BE2C (cell line): ENCODE measurements around the gene ATP1A4.

Source experiments
- DNase-seq: peaks from one replicate; pipeline ENCODE4 v3.0.0-alpha.2; 2020
- H3K27me3 ChIP-seq: fragments of 250-450 bp; sonication (Bioruptor Pico); 2 replicates; pipeline ENCODE4 v1.5.1; 2020; ENCODE audit warnings: mild to moderate bottlenecking
- H3K36me3 ChIP-seq: fragments of 250-450 bp; sonication (Bioruptor Pico); 2 replicates; pipeline ENCODE4 v1.5.1; 2020; ENCODE audit warnings: mild to moderate bottlenecking
- H3K4me1 ChIP-seq: fragments of 250-450 bp; sonication (Bioruptor Pico); 2 replicates; pipeline ENCODE4 v1.5.1; 2020
- H3K4me3 ChIP-seq: 2 replicates; pipeline ENCODE4 v1.5.1; 2011; ENCODE audit warnings: low read depth, low read length
- H3K9me3 ChIP-seq: fragments of 250-450 bp; sonication (Bioruptor Pico); 2 replicates; pipeline ENCODE4 v1.5.1; 2020
- CTCF ChIP-seq: IDR thresholded peaks from 2 replicates; pipeline ENCODE4 v1.5.1; 2012; ENCODE audit warnings: mild to moderate bottlenecking, low read depth, low read length

ATP1A4 gene

DNA sequence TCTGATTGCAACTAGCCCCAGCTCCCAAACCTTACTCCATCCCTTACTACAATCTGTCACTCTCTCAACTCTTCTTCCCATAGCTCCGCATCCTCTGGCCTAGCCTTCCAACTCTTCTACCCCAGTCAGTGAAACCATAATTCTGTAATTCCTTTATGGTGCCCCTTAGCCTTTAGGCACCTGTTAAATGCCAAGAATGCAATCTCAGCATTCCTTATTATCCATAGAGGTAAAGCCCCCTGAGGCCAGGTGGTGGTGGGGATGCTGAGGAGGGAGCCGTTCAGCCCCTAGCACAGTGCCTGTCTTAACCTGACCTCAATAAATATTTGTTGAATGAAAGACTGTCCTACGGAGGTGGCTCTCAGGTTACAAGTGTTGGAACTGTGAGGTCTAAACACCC lies 21.8 kb upstream of the ATP1A4 start:
- Histone ChIP-seq H3K4me1 (no peaks in the 10 kb centered on the region), H3K36me3 (no peaks in the 10 kb centered on the region)
- TF ChIP-seq CTCF, result no peak

DNA sequence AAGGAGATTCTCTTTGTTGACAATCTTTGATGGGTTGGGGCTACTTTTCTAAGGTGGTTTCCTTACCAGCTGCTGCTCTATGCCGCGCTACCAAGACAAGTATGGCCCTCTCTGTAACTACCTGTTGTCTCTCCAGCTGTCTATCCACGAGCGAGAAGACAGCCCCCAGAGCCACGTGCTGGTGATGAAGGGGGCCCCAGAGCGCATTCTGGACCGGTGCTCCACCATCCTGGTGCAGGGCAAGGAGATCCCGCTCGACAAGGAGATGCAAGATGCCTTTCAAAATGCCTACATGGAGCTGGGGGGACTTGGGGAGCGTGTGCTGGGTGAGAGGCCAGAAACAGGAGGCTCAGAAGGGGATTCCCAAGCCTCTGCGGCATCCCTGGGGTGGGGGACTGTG lies 21.4 kb upstream of the ATP1A4 start:
- H3K27me3 ChIP-seq, result peaks cover 8% of the 10 kb centered on the region
- TF ChIP-seq CTCF, result no peak
- H3K9me3 ChIP-seq, result no peaks in the 10 kb centered on the region
- no peak overlapping the region for H3K4me3 ChIP-seq
- no peaks in the 10 kb centered on the region for H3K36me3 ChIP-seq
- no peaks in the 10 kb centered on the region for H3K4me1 ChIP-seq
- DNase-seq, result no peak

More for the DNA sequence above, 21.8 kb upstream of the ATP1A4 start:
- no peak overlapping the region for H3K4me3 ChIP-seq
- peaks cover 4% of the 10 kb centered on the region for H3K27me3 ChIP-seq
- DNase-seq, result no peak
- H3K9me3 ChIP-seq, result no peaks in the 10 kb centered on the region

DNA sequence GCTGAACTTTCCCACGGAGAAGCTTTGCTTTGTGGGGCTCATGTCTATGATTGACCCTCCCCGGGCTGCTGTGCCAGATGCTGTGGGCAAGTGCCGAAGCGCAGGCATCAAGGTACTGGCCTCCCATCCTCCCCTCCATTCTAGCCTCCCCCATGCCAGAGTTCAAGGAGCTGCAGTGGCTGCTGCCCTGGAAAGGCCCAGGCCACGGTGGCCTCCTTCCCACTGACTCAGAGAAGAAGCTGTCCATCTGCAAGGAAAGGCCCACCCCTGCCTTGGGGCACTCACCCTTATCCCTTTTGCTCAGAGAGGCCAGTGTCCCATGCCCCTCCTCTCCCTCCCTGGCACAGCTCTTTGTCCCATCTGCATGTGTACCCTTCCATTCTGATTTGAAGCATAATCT lies 20.9 kb upstream of the ATP1A4 start:
- no peak for TF ChIP-seq CTCF
- Histone ChIP-seq H3K4me3 (no peak overlapping the region), H3K4me1 (no peaks in the 10 kb centered on the region), H3K27me3 (peaks cover 13% of the 10 kb centered on the region), H3K9me3 (no peaks in the 10 kb centered on the region), H3K36me3 (no peaks in the 10 kb centered on the region)
- no peak for DNase-seq

DNA sequence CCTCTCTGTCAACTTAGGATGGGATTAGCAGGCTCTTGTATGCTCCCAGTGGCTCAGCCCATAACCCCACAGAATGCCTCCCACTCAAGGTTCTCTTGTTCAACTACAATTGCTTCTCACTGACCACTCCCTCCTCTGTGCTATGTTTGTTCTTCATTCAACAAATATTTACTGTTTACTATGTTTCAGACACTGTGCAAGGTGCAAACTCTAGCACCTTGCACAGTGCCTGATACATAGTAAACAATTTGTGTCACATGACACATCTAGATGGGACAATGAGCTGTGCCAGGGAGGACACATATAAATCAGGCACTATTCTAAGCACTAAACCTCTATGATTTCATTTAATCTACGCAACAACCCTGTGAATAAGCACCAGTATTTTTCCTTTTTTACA lies 20.5 kb upstream of the ATP1A4 start:
- TF ChIP-seq CTCF, result no peak
- DNase-seq, result no peak
- H3K4me1 ChIP-seq, result no peaks in the 10 kb centered on the region
- no peaks in the 10 kb centered on the region for H3K9me3 ChIP-seq
- peaks cover 13% of the 10 kb centered on the region for H3K27me3 ChIP-seq
- no peaks in the 10 kb centered on the region for H3K36me3 ChIP-seq
- H3K4me3 ChIP-seq, result no peak overlapping the region

DNA sequence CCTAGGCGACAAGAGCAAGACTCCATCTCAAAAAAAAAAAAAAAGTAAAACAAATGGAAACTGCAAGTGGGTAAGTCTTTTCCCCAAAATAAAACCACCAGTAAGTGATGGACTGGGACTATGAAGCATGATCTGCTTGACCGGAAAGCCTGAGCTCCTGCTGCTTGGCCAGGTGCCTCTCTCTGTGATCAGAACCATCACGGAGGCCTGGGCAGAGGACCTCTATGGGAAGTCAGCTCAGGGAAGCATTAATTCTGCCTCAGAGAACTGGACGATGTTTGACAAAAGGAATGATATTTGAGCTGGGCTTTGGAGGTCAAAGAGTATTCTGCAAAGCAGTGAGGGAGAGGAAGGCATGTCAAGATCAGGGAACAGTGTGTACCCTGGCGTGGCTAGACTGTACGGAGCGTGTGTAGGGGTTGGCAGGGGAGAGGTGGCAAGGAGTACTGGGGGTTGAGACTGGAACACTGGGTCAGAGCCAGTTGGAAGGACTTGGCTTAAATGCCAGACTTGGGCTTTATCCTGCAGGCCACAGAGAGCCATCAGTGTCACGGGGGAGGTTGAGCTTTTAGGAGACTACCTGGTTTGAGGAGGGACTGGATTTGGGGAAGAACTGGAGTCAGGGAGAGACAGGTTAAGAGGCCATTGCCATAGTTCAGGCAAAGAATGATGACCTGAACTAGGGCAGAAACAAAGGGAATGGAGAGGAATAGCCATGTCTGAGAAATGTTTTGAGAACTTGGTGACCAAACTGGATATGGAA lies 19.4 kb upstream of the ATP1A4 start:
- no peaks in the 10 kb centered on the region for H3K36me3 ChIP-seq
- no peak for TF ChIP-seq CTCF
- peaks cover 13% of the 10 kb centered on the region for H3K27me3 ChIP-seq
- H3K9me3 ChIP-seq, result no peaks in the 10 kb centered on the region
- no peaks in the 10 kb centered on the region for H3K4me1 ChIP-seq
- no peak overlapping the region for H3K4me3 ChIP-seq
- DNase-seq, result no peak

DNA sequence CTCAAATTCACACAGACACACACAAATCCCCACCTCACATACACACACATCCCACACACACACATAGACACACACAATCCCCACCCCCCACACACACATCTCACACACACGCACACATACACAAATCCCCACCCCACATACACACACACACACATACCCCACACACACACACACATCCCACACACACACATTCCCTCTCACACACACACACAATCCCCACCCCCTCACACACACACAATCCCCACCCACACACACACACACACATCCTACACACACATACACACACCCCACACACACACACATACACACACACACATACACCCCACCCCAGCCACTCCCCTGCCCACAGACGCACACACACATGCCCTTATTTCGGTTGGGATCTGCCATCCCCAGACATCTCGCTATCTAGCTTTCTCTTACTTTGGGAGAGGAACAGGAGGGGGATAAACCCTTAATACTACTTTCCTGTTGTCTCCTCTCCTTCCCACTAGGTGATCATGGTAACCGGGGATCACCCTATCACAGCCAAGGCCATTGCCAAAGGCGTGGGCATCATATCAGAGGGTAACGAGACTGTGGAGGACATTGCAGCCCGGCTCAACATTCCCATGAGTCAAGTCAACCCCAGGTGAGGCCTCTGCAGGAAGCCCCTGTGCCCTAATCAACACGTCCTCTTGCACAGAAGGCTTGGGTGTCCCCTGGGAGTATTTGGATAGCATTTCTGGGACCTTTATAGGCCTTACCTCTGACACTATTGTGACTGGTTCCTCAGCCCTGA lies 17.2 kb upstream of the ATP1A4 start:
- H3K27me3 ChIP-seq, result peaks cover 17% of the 10 kb centered on the region
- H3K9me3 ChIP-seq, result no peaks in the 10 kb centered on the region
- no peaks in the 10 kb centered on the region for H3K4me1 ChIP-seq
- no peak for TF ChIP-seq CTCF
- no peak for DNase-seq
- H3K4me3 ChIP-seq, result no peak overlapping the region
- H3K36me3 ChIP-seq, result no peaks in the 10 kb centered on the region
